Measurements from ENCODE around the gene ZNF574.

Gene ZNF574, protein sequence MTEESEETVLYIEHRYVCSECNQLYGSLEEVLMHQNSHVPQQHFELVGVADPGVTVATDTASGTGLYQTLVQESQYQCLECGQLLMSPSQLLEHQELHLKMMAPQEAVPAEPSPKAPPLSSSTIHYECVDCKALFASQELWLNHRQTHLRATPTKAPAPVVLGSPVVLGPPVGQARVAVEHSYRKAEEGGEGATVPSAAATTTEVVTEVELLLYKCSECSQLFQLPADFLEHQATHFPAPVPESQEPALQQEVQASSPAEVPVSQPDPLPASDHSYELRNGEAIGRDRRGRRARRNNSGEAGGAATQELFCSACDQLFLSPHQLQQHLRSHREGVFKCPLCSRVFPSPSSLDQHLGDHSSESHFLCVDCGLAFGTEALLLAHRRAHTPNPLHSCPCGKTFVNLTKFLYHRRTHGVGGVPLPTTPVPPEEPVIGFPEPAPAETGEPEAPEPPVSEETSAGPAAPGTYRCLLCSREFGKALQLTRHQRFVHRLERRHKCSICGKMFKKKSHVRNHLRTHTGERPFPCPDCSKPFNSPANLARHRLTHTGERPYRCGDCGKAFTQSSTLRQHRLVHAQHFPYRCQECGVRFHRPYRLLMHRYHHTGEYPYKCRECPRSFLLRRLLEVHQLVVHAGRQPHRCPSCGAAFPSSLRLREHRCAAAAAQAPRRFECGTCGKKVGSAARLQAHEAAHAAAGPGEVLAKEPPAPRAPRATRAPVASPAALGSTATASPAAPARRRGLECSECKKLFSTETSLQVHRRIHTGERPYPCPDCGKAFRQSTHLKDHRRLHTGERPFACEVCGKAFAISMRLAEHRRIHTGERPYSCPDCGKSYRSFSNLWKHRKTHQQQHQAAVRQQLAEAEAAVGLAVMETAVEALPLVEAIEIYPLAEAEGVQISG

DNA sequence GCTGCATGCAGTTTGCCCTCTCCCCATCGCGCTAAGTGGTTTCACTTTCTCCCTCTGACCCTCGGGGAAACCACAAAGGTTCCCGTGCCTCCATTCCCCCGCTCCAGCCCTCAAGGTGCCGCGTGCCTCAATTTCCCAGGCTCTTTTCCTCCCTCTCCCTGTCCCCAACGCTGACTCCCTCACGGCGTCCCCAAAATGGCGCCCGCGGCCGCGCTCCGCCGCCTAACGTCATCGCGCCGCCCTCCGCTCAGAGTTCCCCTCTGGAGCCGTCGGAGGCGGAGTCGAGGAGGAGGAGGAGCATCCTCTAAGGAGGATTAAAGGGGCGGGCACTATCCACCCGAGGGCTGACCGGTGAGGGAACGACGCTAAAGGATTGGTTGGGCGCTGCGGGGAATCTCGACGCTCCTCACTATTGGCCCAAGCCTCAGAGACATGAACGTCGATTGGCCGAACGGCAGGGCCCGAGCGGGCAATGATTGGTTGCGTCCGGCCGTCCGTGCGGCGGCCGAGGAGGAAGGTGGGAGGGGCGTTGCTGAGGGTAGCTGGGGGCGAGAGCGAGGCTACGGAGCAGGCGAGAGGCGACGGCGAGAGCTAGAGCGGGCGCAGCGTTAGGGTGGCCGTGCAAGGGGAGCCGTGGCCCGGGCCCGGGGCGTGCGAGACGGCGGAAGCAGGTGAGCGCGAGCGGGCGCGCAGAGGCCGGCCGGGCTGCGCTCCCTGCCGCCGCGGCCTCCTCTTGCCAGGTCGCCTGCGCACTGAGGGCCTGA is at the start of gene ZNF574:
TSS of gene ZNF574 (plus strand) at position 551 of the 764 bp plus-strand sequence. CDS start 2,441 bp downstream, outside the sequence.
- TF ChIP-seq, protein P1, sequence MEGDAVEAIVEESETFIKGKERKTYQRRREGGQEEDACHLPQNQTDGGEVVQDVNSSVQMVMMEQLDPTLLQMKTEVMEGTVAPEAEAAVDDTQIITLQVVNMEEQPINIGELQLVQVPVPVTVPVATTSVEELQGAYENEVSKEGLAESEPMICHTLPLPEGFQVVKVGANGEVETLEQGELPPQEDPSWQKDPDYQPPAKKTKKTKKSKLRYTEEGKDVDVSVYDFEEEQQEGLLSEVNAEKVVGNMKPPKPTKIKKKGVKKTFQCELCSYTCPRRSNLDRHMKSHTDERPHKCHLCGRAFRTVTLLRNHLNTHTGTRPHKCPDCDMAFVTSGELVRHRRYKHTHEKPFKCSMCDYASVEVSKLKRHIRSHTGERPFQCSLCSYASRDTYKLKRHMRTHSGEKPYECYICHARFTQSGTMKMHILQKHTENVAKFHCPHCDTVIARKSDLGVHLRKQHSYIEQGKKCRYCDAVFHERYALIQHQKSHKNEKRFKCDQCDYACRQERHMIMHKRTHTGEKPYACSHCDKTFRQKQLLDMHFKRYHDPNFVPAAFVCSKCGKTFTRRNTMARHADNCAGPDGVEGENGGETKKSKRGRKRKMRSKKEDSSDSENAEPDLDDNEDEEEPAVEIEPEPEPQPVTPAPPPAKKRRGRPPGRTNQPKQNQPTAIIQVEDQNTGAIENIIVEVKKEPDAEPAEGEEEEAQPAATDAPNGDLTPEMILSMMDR (IDR thresholded peaks at IDR 0.05) = no peak
- Histone ChIP-seq H3K27ac (peak within 1 kb of the TSS; percentile 85 to 99), H3K4me3 (peak within 1 kb of the TSS; percentile 100)
- peak; percentile 99 for DNase-seq (ENCODE audit: low spot score)

DNA sequence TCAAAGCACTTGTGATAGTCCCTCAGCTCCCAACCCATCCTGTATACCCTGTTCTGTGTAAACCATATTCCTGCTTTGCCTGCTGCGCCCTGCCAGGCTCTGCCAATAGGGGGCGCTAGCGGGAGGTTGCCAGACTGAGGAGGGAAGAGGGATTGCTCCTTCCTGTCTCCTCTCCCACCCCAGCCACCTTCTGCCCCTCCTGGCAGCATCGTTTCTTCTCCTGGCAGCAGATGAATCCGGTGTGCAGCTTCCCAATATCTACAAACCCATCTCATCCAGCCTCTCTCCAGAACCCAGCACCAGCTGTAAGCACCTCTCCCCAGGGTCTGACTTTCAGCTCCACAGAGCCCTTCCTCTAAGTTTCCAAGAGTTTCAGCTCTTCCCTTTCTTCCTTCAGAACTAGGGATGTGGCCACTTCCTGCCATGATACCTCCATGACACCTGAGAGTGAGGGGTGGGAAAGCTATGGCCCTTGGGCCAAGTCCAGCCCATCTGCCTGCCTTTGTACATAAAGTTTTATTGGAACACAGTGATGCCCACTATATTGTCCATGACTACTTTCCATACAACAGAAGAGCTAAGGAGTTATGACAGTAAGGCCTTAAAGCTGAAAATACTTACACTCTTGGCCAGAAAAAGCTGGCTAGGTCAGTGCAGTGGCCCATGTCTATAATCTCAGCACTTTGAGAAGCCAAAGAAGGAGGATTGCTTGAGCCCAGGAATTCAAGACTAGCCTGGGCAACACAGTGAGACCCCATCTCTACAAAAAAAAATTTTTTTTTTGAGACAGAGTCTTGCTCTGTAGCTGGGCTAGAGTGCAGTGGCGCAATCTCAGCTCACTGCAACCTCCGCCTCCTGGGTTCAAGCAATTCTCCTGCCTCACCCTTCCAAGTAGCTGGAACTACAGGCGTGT is 47.4 kb upstream of the ZNF574 start:
- no peak overlapping the region for H3K27ac ChIP-seq
- TF ChIP-seq, protein P1 (IDR thresholded peaks at IDR 0.05) = no peak
- H3K4me3 ChIP-seq = no peak overlapping the region
- no peak for DNase-seq (ENCODE audit: low spot score)

DNA sequence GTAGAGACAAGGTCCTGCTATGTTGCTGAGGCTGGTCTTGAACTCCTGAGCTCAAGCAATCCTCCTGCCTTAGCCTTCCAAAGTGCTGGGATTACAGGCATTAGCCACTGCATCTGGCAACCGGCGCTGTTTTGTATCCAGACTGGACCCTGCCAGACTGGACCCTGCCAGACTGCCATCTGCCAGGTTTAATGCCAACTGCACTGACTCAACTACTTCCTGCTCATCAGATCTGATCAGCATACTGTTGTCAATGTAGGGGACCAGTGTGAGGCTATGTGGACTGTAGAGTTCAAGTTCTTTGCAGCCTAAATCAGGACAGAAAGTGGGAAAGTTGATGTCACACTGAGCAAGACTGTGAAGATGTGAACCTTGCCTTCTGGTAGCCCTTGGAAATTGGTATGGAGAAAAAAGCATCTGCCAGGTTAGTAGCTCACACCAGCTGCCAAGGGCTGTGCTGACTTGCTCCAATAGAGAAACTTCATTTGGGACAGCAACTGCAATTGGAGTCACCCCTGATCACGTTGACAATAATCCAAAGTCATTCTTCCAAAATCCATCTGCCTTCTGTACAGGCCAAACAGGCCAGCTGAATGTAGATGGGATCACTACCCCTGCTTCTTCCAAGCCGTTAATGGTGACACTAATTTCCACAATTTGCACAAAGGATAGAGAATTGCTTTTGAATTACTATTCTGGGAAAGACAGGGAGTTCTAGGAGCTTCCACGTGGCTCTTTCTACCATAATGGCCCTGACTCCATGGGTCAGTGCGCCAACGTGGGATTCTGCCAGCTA is 45.1 kb upstream of the ZNF574 start:
- Histone ChIP-seq H3K27ac (no peak overlapping the region), H3K4me3 (no peak overlapping the region)
- DNase-seq (ENCODE audit: low spot score) = no peak
- TF ChIP-seq, protein P1 (IDR thresholded peaks at IDR 0.05) = no peak

DNA sequence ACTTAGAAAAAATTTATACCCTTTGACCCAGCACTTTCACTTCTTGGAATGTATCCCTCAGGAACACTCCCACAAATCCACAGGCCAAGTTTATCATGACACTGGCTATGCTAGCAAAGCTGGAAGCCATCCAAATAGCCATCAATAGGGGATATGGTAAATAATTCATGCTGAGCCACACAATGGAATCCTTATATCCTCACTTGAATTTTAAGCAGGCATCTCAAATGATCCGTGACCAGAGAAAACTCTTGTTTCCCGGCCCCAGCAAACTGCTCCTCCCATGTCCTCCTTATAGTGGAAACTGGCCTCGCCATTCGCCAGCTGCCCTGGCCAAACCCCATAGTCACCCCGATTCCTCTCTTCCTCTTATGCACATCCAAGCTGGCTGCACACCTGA is 43.5 kb upstream of the ZNF574 start:
- no peak for DNase-seq (ENCODE audit: low spot score)
- Histone ChIP-seq H3K27ac (no peak overlapping the region), H3K4me3 (no peak overlapping the region)
- TF ChIP-seq, protein P1 (IDR thresholded peaks at IDR 0.05) = no peak

DNA sequence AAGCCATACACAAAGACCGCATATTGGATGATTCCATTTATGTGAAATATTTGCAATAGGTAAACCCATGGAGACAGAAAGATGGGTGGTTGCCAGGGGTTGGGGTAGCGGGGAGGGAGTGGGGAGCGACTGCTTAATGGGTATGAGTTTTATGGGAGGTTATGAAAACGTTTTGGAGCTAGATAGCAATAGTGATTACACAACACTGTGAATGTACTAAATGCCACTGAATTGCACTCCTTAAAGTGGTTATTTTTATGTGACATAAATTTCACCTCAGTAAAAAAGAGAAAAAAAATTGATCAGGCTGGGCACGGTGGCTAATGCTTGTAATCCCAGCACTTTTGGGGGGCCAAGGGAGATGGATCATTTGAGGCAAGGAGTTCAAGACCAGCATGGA is 42.6 kb upstream of the ZNF574 start:
- Histone ChIP-seq H3K27ac (no peak overlapping the region), H3K4me3 (no peak overlapping the region)
- DNase-seq (ENCODE audit: low spot score) = no peak
- TF ChIP-seq, protein P1 (IDR thresholded peaks at IDR 0.05) = no peak
